Uterine smooth muscle cell (primary cell): ENCODE measurements around the gene CPSF2. TPM values are rescaled to one million over a fixed set of nuclear protein-coding genes. Genes with fewer than 3 reads are reported as not detected.

ENCODE experiments used
- total RNA-seq: library from RNA; depleted of rRNA; stranded (reverse); fragments of >200 nt; gene quantifications from 2 replicates; pipeline ENCODE4 v1.2.3, GENCODE V29; 2014

Gene CPSF2
- 66.6 and 76.7 TPM in 2 replicates for total RNA-seq

DNA sequence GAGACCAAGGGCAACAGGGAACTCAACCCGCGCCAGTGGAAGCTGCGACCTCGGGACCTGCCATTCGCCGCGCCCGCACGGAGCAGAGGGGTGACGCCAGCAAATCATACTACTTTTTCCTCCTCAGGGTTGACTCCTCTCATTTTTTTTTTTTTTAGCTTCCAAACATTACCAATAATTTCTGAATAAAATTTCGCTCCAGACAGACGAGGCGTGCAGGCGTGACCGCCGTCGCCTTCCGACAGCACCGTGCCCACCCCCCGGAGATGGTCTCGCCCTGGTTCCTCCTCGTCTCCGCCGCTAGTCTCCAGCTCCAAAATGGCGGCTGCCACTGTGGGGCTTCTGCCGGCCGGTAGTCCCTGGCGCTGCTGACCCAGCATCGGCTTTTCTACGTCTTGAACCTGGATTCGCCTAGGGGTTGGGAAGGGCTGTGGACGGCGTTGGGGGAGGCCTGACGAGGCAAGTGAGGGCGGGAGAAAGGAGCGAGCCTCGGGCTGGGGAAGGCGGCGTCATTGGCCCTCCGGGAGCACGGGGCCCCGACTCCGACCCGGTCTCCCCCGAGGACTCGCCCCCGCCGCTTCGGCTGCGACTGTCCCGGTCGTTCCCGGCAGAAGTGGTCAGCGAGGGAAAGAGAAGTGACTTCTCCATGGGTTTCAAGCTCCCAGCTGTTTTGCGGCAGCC, at the start of gene CPSF2, which contains the start of gene NDUFB1:
Gene CPSF2, plus strand, starts transcription at position 300 of the 681 bp plus-strand sequence. CDS start 9,016 bp downstream, outside the sequence.
Gene NDUFB1, minus strand, starts transcription at position 37 of the 681 bp plus-strand sequence. CDS start 4,069 bp downstream, outside the sequence.

DNA sequence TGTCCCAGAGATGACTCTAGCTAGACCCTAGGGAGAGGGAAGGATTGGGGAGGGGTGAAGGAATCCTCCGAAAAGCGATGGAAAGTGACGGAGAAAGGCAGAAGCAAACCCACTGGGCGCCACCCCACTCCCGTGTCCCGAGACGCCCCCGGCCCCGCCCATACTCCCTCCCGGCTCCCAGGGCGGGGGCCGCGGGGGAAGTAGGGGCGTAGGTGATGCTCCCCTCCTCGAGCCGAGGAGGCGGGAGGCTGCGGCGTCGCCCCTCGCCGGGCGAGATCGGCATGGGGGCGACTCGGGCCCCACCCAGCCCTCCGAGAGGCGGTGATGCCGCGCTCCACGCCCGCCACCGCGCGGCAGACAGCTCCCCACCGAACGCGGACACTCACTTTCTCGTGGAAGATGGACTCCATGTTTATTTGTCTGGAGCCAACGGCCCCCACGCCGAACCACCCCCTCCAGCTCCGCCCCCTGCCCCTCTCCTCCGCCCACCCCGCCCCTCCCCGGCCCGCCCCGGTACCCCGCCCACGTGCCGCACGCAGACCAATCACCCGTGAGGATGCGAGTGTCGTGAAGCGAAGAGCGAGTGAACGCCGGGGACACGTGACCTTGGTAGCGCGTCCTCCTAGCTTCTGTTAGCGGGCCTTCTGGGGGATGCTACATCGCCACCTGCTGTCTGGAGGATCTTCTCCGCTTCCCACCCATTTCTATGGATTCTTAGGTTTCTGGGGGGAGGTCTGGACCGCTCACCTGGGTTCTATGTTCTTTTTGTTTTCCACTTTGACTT, 15.4 kb upstream of the CPSF2 start, which contains the start of gene ATXN3:
Gene ATXN3, minus strand, starts transcription at position 440 of the 784 bp plus-strand sequence. Its CDS starts 30 bp downstream, at position 410.

Other genes with a start within 250 kb of the CPSF2 start
- gene FBLN5, start 174.3 kb upstream of the CPSF2 start, total RNA-seq = 25.0 and 47.2 TPM in 2 replicates
- 38.7 and 42.7 TPM in 2 replicates for gene TRIP11, start 81.9 kb upstream of the CPSF2 start, total RNA-seq
- gene ATXN3, start 15.4 kb upstream of the CPSF2 start, total RNA-seq = 48.2 and 57.8 TPM in 2 replicates
- gene NDUFB1, start 263 bp upstream of the CPSF2 start, total RNA-seq = 127 and 130 TPM in 2 replicates
- gene SLC24A4, start 201.2 kb downstream of the CPSF2 start, total RNA-seq = under 0.01 TPM in 1 of 2 replicates, not detected in the other